Nasal cavity respiratory epithelium epithelial cell of viscerocranial mucosa (primary cell): Measurements from ENCODE around the gene COL1A2. TPM values are rescaled to one million over a fixed set of nuclear protein-coding genes. Genes with fewer than 3 reads are reported as not detected.

Experiments
- total RNA-seq: library from RNA; depleted of rRNA; stranded (reverse); fragments of >200 nt; gene quantifications from 2 replicates; pipeline ENCODE4 v1.2.3, GENCODE V29; 2014

Gene COL1A2
- total RNA-seq: 0.34 and 2.3 TPM in 2 replicates

DNA sequence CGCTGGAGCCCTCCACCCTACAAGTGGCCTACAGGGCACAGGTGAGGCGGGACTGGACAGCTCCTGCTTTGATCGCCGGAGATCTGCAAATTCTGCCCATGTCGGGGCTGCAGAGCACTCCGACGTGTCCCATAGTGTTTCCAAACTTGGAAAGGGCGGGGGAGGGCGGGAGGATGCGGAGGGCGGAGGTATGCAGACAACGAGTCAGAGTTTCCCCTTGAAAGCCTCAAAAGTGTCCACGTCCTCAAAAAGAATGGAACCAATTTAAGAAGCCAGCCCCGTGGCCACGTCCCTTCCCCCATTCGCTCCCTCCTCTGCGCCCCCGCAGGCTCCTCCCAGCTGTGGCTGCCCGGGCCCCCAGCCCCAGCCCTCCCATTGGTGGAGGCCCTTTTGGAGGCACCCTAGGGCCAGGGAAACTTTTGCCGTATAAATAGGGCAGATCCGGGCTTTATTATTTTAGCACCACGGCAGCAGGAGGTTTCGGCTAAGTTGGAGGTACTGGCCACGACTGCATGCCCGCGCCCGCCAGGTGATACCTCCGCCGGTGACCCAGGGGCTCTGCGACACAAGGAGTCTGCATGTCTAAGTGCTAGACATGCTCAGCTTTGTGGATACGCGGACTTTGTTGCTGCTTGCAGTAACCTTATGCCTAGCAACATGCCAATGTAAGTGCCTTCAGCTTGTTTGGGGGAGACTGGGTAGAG, at the start of gene COL1A2:
Gene COL1A2, plus strand, starts transcription at position 459 of the 704 bp plus-strand sequence. Its CDS starts 137 bp downstream, at position 596.

Other genes starting within 250 kb of the COL1A2 start
- gene CASD1, start 114.9 kb downstream of the COL1A2 start, total RNA-seq: 8.2 and 12.1 TPM in 2 replicates